Breast epithelium (tissue), 4 donors: ENCODE results near the gene LMBR1. TPM values are rescaled to one million over a fixed set of nuclear protein-coding genes. Genes with fewer than 3 reads are reported as not detected.
"Not testable (repeated sequence)": the region's sequence is repeated elsewhere in the genome, so short reads cannot be mapped to it uniquely, and the experiment has no call there.

Experiments
- DNase-seq, 2 donors: peaks; one replicate each; pipeline ENCODE4 v3.0.0-alpha.2; 2019; ENCODE audit warnings: low spot score in 2 of 2
- H3K27ac ChIP-seq, 2 donors: fragments of 200-600 bp; sonication (generic) in 1 of 2; one replicate each; pipeline ENCODE4 v1.5.1; 2016 to 2019; ENCODE audit warnings: mild to moderate bottlenecking in 1 of 2
- H3K27me3 ChIP-seq, 2 donors: fragments of 200-600 bp; sonication (generic) in 1 of 2; one replicate each; pipeline versions ENCODE4 v1.5.1 to v1.6.0; 2017 to 2019; ENCODE audit warnings: control low read depth in 1 of 2, mild to moderate bottlenecking in 1 of 2
- H3K36me3 ChIP-seq: fragments of 200-600 bp; one replicate; pipeline ENCODE4 v1.5.1; 2019
- H3K4me1 ChIP-seq, 2 donors: fragments of 200-600 bp; sonication (generic); one replicate each; pipeline ENCODE4 v1.5.1; 2016 to 2019; ENCODE audit warnings: control low read depth in 1 of 2
- H3K4me3 ChIP-seq, 3 donors: fragments of 200-600 bp; sonication (generic); 1 replicate in 2 of 3; 2 replicates in 1 of 3; pipeline ENCODE4 v1.5.1; 2016 to 2019; ENCODE audit warnings: mild to moderate bottlenecking in 3 of 3, moderate library complexity in 2 of 3
- H3K9me3 ChIP-seq, 2 donors: fragments of 200-600 bp; sonication (generic) in 1 of 2; one replicate each; pipeline ENCODE4 v1.5.1; 2016 to 2019; ENCODE audit warnings: control low read depth in 1 of 2
- POLR2A ChIP-seq: fragments of 450-650 bp; IDR thresholded peaks from one replicate; pipeline ENCODE4 v1.6.1; 2016; ENCODE audit warnings: antibody characterized with exemption, mild to moderate bottlenecking, moderate library complexity
- POLR2AphosphoS5 ChIP-seq, 3 donors: sonication (generic); formaldehyde crosslinking; IDR thresholded peaks; one replicate each; pipeline ENCODE4 v1.6.1; 2017; ENCODE audit warnings: antibody characterized with exemption in 3 of 3
- intact Hi-C: fragments of 100-400 bp; cut with DNase I; formaldehyde crosslinking; loops from one replicate; pipeline ENCODE4 v1.15.1; 2023; ENCODE audit warnings: low total_unique reads
- total RNA-seq, 3 donors: library from RNA; depleted of rRNA; stranded (reverse); fragments of >200 nt; gene quantifications; one replicate each; pipeline ENCODE4 v1.1.0, GENCODE V29; 2016
- TF ChIP-seq, protein P1 (sequence below), 3 donors: fragments of 450-650 bp; IDR thresholded peaks; one replicate each; pipeline ENCODE4 v1.5.1; 2016 to 2017; ENCODE audit warnings: antibody characterized with exemption in 3 of 3, mild to moderate bottlenecking in 3 of 3, moderate library complexity in 3 of 3

Gene LMBR1
- total RNA-seq, 3 donors from 2014 or later, result 69.0 to 90.6 (median 88.8) TPM

- no peak for DNase-seq
- Histone ChIP-seq H3K36me3 (no peaks in the 10 kb centered on the region), H3K27ac (no peak overlapping the region), H3K27me3 (no peaks in the 10 kb centered on the region), H3K4me1 (no peaks in the 10 kb centered on the region), H3K9me3 (no peaks in the 10 kb centered on the region), H3K4me3 (no peak overlapping the region)
- no peak for TF ChIP-seq POLR2AphosphoS5 (IDR thresholded peaks at IDR 0.05)
- TF ChIP-seq, protein P1, sequence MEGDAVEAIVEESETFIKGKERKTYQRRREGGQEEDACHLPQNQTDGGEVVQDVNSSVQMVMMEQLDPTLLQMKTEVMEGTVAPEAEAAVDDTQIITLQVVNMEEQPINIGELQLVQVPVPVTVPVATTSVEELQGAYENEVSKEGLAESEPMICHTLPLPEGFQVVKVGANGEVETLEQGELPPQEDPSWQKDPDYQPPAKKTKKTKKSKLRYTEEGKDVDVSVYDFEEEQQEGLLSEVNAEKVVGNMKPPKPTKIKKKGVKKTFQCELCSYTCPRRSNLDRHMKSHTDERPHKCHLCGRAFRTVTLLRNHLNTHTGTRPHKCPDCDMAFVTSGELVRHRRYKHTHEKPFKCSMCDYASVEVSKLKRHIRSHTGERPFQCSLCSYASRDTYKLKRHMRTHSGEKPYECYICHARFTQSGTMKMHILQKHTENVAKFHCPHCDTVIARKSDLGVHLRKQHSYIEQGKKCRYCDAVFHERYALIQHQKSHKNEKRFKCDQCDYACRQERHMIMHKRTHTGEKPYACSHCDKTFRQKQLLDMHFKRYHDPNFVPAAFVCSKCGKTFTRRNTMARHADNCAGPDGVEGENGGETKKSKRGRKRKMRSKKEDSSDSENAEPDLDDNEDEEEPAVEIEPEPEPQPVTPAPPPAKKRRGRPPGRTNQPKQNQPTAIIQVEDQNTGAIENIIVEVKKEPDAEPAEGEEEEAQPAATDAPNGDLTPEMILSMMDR (IDR thresholded peaks at IDR 0.05), result no peak
- intact Hi-C loops, result no loop called here
Measured at GRCh38 chr7:156654511-156655234, 238.3 kb downstream of the LMBR1 start.

GRCh38 chr7:156652886-156653568 is 240.0 kb downstream of the LMBR1 start:
- TF ChIP-seq POLR2A (no peak), POLR2AphosphoS5 (IDR thresholded peaks at IDR 0.05) (no peak)
- TF ChIP-seq, protein P1 (IDR thresholded peaks at IDR 0.05), result no peak

DNA sequence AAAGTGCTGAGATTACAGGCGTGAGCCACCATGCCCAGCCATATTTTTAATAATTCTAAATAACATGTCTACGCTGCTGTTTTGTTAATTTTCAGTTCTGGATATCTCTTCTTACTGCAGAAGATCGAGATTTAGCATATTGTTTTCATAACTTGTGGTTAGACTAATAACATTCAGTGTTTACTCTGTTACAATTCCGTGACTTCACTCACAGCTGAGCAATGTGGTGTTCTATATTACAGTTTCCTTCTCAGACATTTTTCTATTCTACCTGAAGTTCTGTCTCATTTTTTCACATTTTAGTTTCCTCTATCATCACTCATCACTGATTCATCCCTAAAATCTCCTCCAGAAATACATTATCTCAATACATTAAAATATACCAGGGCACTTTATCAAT is 241.5 kb downstream of the LMBR1 start:
- no peaks in the 10 kb centered on the region for H3K9me3 ChIP-seq

More at GRCh38 chr7:156652886-156653568, 240.0 kb downstream of the LMBR1 start:
- Histone ChIP-seq H3K27me3 (no peaks in the 10 kb centered on the region), H3K9me3 (no peaks in the 10 kb centered on the region), H3K36me3 (peaks cover 5% of the 10 kb centered on the region), H3K4me3 (no peak overlapping the region), H3K4me1 (no peaks in the 10 kb centered on the region), H3K27ac (no peak overlapping the region)
- intact Hi-C loops, result no loop called here
- no peak for DNase-seq

DNA sequence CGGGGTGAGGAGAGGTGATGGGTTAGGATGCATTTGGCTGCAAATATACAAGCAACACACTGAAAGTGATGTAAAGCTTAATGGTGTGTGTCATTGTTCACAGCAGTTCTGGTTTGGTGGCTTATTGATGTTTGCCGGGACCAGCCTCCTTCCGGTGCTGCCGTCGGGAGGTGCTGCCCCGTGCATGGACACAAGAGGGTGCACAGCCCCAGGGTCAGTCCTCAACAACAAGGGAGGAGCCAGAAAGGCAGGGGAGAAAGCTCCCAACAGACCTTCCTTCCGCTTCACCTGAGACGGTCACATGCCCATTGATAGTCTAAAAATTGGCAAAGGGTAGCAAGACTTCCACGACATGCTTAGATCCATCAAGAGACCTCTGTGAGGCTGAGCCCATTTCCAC is 242.9 kb downstream of the LMBR1 start:
- Histone ChIP-seq H3K27me3 (no peaks in the 10 kb centered on the region), H3K27ac (no peak overlapping the region), H3K36me3 (peaks cover 5% of the 10 kb centered on the region), H3K4me1 (no peaks in the 10 kb centered on the region), H3K4me3 (no peak overlapping the region), H3K9me3 (no peaks in the 10 kb centered on the region)
- DNase-seq, result no peak
- intact Hi-C loops, result no loop called here
- no peak for TF ChIP-seq POLR2AphosphoS5 (IDR thresholded peaks at IDR 0.05)
- no peak for TF ChIP-seq POLR2A
- TF ChIP-seq, protein P1 (IDR thresholded peaks at IDR 0.05), result no peak

More for the DNA sequence above, 241.5 kb downstream of the LMBR1 start:
- TF ChIP-seq POLR2A (no peak), POLR2AphosphoS5 (IDR thresholded peaks at IDR 0.05) (no peak)
- TF ChIP-seq, protein P1 (IDR thresholded peaks at IDR 0.05), result no peak
- Histone ChIP-seq H3K27ac (no peak overlapping the region), H3K36me3 (peaks cover 5% of the 10 kb centered on the region), H3K27me3 (no peaks in the 10 kb centered on the region), H3K4me1 (no peaks in the 10 kb centered on the region), H3K4me3 (no peak overlapping the region)
- no peak for DNase-seq
- intact Hi-C loops, result no loop called here

- DNase-seq, intact Hi-C loops, H3K27me3 ChIP-seq, H3K4me1 ChIP-seq, H3K36me3 ChIP-seq, H3K9me3 ChIP-seq, H3K27ac ChIP-seq, H3K4me3 ChIP-seq: not testable (repeated sequence)
Measured at GRCh38 chr7:156647330-156647729, 245.7 kb downstream of the LMBR1 start.
